Mucosa of stomach (tissue), 1 donor: ENCODE results near the gene ZBTB4.

ENCODE experiments used
- H3K27me3 ChIP-seq: one replicate; pipeline ENCODE4 v1.7.0; 2013; ENCODE audit warnings: mild to moderate bottlenecking, low read length; ENCODE audit not compliant: control insufficient read depth, insufficient read depth
- H3K36me3 ChIP-seq: one replicate; pipeline ENCODE4 v1.7.0; 2013; ENCODE audit warnings: low read length; ENCODE audit not compliant: control insufficient read depth, insufficient read depth
- H3K4me1 ChIP-seq: one replicate; pipeline ENCODE4 v1.7.0; 2013; ENCODE audit warnings: mild to moderate bottlenecking, low read length; ENCODE audit not compliant: control insufficient read depth, insufficient read depth
- H3K4me3 ChIP-seq: one replicate; pipeline ENCODE4 v1.7.0; 2013; ENCODE audit warnings: low read length
- H3K9ac ChIP-seq: one replicate; pipeline ENCODE4 v1.7.0; 2013; ENCODE audit warnings: mild to moderate bottlenecking, low read length, moderate library complexity
- H3K9me3 ChIP-seq: one replicate; pipeline ENCODE4 v1.7.0; 2013; ENCODE audit warnings: mild to moderate bottlenecking, low read length, moderate library complexity; ENCODE audit not compliant: control insufficient read depth
- donor health status: Pancreatic carcinoma.

ZBTB4 gene

GRCh38 chr17:7479213-7480088 is at the start of gene ZBTB4:
Gene ZBTB4 (minus strand): TSS chr17:7479631. CDS start chr17:7466801, 12,830 bp downstream.
- no peaks in the 10 kb centered on the region for H3K9me3 ChIP-seq
- peak within 1 kb of the TSS; percentile 93 for H3K9ac ChIP-seq
- H3K4me1 ChIP-seq = peaks cover 47% of the 10 kb centered on the region
- H3K36me3 ChIP-seq = no peaks in the 10 kb centered on the region
- H3K4me3 ChIP-seq = peak within 1 kb of the TSS; percentile 92
- no peaks in the 10 kb centered on the region for H3K27me3 ChIP-seq

DNA sequence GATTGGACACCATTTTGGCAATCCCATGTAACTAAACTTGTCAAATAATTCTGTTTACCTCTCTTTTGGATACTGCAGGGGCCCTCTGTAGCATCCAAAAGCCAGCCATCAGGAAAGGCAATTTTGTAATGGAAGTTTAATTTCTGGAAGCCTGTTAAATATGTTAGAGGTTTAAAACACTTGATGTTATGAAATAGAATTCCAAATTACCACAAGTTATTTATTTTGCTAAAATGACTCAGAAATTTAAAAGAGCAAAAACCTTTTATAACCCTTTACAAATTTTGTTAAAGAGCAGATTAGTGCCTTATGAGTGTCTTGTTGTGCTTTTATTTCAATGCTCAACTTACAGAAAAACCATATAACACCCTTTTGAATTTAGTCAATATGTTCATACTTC is 49.4 kb upstream of the ZBTB4 start:
- H3K4me3 ChIP-seq = no peak overlapping the region
- H3K9ac ChIP-seq = no peak overlapping the region
- no peaks in the 10 kb centered on the region for H3K27me3 ChIP-seq
- no peaks in the 10 kb centered on the region for H3K36me3 ChIP-seq
- H3K4me1 ChIP-seq = no peaks in the 10 kb centered on the region
- no peaks in the 10 kb centered on the region for H3K9me3 ChIP-seq

GRCh38 chr17:7523033-7523432 is 43.6 kb upstream of the ZBTB4 start:
- Histone ChIP-seq H3K9me3 (no peaks in the 10 kb centered on the region), H3K9ac (no peak overlapping the region), H3K27me3 (no peaks in the 10 kb centered on the region), H3K4me1 (no peaks in the 10 kb centered on the region), H3K36me3 (no peaks in the 10 kb centered on the region), H3K4me3 (no peak overlapping the region)

DNA sequence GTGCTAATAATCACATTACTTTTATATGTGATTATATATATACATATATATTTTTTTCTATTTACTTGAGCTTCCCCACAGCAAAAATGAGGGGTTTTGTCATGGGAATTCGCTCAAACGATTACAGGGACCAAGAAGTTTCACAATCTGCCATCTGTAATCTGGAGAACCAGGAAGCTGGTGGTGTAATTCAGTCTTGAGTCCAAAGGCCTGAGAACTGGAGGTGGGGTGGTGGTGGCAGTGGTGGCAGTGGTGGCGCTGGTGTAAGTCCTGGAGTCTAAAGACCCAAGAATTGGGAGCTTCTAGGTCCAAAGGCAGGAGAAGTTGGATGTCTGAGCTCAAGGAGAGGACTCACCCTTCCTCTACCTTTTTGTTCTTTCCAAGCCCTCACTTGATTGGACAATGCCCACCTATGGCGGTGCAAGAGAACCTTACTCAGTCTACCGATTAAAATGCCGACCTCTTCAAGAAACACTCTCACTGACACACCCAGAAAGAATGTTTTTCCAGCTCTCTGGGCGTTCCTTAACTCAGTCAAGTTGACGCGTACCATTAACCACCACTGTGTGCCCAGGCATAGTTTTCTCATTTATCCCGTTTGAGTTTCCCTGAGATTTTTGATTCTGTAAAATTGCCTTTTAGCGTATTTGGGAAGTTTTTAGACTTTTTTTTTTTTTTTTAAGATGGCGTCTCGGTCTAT is 36.6 kb upstream of the ZBTB4 start:
- H3K4me3 ChIP-seq = no peak overlapping the region
- no peaks in the 10 kb centered on the region for H3K27me3 ChIP-seq
- H3K4me1 ChIP-seq = peaks cover 14% of the 10 kb centered on the region
- peaks cover 26% of the 10 kb centered on the region for H3K36me3 ChIP-seq
- no peaks in the 10 kb centered on the region for H3K9me3 ChIP-seq
- peak overlapping the region; percentile 45 for H3K9ac ChIP-seq

DNA sequence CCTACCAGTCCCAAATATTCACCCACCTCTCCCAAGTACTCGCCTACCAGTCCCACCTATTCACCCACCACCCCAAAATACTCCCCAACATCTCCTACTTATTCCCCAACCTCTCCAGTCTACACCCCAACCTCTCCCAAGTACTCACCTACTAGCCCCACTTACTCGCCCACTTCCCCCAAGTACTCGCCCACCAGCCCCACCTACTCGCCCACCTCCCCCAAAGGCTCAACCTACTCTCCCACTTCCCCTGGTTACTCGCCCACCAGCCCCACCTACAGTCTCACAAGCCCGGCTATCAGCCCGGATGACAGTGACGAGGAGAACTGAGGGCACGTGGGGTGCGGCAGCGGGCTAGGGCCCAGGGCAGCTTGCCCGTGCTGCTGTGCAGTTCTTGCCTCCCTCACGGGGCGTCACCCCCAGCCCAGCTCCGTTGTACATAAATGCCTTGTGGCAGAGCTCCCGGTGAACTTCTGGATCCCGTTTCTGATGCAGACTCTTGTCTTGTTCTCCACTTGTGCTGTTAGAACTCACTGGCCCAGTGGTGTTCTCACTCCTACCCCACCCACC is 34.5 kb upstream of the ZBTB4 start:
- peaks cover 14% of the 10 kb centered on the region for H3K4me1 ChIP-seq
- no peaks in the 10 kb centered on the region for H3K27me3 ChIP-seq
- no peaks in the 10 kb centered on the region for H3K9me3 ChIP-seq
- H3K9ac ChIP-seq = no peak overlapping the region
- H3K4me3 ChIP-seq = no peak overlapping the region
- peaks cover 31% of the 10 kb centered on the region for H3K36me3 ChIP-seq

DNA sequence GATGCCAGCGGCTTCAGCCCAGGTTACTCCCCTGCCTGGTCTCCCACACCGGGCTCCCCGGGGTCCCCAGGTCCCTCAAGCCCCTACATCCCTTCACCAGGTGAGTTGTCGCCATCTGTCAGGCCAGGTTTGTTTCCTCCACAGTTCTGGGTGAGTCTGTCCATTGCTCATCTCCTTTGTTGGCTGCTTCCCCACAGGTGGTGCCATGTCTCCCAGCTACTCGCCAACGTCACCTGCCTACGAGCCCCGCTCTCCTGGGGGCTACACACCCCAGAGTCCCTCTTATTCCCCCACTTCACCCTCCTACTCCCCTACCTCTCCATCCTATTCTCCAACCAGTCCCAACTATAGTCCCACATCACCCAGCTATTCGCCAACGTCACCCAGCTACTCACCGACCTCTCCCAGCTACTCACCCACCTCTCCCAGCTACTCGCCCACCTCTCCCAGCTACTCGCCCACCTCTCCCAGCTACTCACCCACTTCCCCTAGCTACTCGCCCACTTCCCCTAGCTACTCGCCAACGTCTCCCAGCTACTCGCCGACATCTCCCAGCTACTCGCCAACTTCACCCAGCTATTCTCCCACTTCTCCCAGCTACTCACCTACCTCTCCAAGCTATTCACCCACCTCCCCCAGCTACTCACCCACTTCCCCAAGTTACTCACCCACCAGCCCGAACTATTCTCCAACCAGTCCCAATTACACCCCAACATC is 33.6 kb upstream of the ZBTB4 start:
- Histone ChIP-seq H3K9me3 (no peaks in the 10 kb centered on the region), H3K9ac (no peak overlapping the region), H3K4me3 (no peak overlapping the region), H3K36me3 (peaks cover 40% of the 10 kb centered on the region), H3K4me1 (peaks cover 14% of the 10 kb centered on the region), H3K27me3 (no peaks in the 10 kb centered on the region)

DNA sequence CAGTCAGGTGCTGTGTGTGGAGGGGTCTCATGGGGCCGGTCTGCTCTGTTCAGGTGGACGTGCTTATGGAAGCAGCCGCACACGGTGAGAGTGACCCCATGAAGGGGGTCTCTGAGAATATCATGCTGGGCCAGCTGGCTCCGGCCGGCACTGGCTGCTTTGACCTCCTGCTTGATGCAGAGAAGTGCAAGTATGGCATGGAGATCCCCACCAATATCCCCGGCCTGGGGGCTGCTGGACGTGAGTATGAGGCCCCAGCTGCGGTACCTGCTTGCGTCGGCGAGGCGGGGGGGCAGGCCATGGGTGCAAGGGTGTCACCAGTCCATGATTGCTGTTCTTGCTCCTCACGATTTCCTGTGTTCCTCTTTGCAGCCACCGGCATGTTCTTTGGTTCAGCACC is 32.7 kb upstream of the ZBTB4 start:
- H3K27me3 ChIP-seq = no peaks in the 10 kb centered on the region
- peaks cover 14% of the 10 kb centered on the region for H3K4me1 ChIP-seq
- H3K9ac ChIP-seq = no peak overlapping the region
- no peak overlapping the region for H3K4me3 ChIP-seq
- peaks cover 41% of the 10 kb centered on the region for H3K36me3 ChIP-seq
- H3K9me3 ChIP-seq = no peaks in the 10 kb centered on the region

DNA sequence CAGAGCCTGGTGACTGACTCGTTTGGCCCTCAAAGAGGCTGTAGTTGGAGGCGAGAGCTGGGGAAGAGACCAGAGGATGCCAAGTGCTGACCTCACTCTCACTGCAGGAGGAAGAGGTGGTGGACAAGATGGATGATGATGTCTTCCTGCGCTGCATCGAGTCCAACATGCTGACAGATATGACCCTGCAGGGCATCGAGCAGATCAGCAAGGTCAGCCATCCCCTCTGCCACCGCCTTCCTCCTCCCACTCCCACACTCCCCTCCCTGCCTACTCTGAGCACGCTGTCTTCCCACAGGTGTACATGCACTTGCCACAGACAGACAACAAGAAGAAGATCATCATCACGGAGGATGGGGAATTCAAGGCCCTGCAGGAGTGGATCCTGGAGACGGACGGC is 31.7 kb upstream of the ZBTB4 start:
- Histone ChIP-seq H3K27me3 (no peaks in the 10 kb centered on the region), H3K9me3 (no peaks in the 10 kb centered on the region), H3K4me1 (peaks cover 9% of the 10 kb centered on the region), H3K4me3 (no peak overlapping the region), H3K36me3 (peaks cover 41% of the 10 kb centered on the region), H3K9ac (no peak overlapping the region)

- H3K9ac ChIP-seq = no peak overlapping the region
- H3K36me3 ChIP-seq = peaks cover 41% of the 10 kb centered on the region
- H3K9me3 ChIP-seq = no peaks in the 10 kb centered on the region
- no peaks in the 10 kb centered on the region for H3K27me3 ChIP-seq
- no peak overlapping the region for H3K4me3 ChIP-seq
- H3K4me1 ChIP-seq = peaks cover under 1% of the 10 kb centered on the region
These were observed 30.5 kb upstream of the ZBTB4 start for GRCh38 chr17:7509937-7510336.

DNA sequence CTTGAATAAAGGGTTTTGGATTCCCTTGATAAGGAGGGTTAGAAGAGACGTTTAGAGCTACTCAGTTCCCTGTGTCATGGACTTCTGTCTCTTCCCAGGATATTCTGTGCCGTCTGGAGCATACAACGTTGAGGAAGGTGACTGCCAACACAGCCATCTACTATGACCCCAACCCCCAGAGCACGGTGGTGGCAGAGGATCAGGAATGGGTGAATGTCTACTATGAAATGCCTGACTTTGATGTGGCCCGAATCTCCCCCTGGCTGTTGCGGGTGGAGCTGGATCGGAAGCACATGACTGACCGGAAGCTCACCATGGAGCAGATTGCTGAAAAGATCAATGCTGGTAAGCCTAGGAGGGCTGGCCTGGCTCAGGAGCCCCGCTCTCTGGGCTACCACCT is 29.4 kb upstream of the ZBTB4 start:
- H3K4me3 ChIP-seq = no peak overlapping the region

GRCh38 chr17:7508145-7508544 is 28.7 kb upstream of the ZBTB4 start:
- Histone ChIP-seq H3K4me1 (no peaks in the 10 kb centered on the region), H3K9ac (no peak overlapping the region), H3K4me3 (no peak overlapping the region), H3K36me3 (peaks cover 40% of the 10 kb centered on the region), H3K9me3 (no peaks in the 10 kb centered on the region), H3K27me3 (no peaks in the 10 kb centered on the region)

More for the DNA sequence above, 29.4 kb upstream of the ZBTB4 start:
- Histone ChIP-seq H3K4me1 (no peaks in the 10 kb centered on the region), H3K36me3 (peaks cover 38% of the 10 kb centered on the region), H3K9ac (no peak overlapping the region), H3K9me3 (no peaks in the 10 kb centered on the region), H3K27me3 (no peaks in the 10 kb centered on the region)
